ENCODE data around the gene MC2R. TPM values are rescaled to one million over a fixed set of nuclear protein-coding genes. Genes with fewer than 3 reads are reported as not detected.

MC2R gene
- total RNA-seq, 2 donors from 2014 or later: not detected

DNA sequence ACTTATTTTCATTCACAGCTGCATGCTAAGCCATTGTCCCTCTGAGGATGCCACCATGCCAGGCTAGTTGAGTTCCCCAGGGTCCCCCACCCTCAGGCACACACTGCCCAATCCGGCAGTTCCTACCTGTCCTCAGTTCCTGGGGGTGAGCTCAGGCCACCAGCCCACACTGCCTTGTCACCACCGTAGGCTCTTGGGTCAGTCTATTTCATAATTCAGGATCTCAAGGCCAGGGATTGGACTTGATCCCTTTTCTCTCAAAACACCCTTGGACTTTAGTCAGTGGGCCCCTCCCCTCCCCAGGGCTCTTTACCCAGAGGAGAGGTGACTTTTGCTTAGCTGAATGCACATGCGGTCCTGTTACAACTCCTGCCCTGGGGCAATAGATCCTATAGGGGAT, 18.7 kb upstream of the MC2R start:
- H3K4me3 ChIP-seq: no peak overlapping the region
- no peaks in the 10 kb centered on the region for H3K27me3 ChIP-seq (replicated peaks; ENCODE audit: insufficient read depth)
- H3K36me3 ChIP-seq: no peaks in the 10 kb centered on the region
- H3K27ac ChIP-seq: no peak overlapping the region
- H3K9me3 ChIP-seq: no peaks in the 10 kb centered on the region
- no peaks in the 10 kb centered on the region for H3K4me1 ChIP-seq (replicated peaks)
- DNase-seq (ENCODE audit: low spot score): no peak
- 77% methylated on average over 3 of the region's 3 CpGs for WGBS
- TF ChIP-seq POLR2AphosphoS5 (IDR thresholded peaks at IDR 0.05) (no peak), POLR2A (IDR thresholded peaks at IDR 0.05) (no peak)
- TF ChIP-seq, protein P1, sequence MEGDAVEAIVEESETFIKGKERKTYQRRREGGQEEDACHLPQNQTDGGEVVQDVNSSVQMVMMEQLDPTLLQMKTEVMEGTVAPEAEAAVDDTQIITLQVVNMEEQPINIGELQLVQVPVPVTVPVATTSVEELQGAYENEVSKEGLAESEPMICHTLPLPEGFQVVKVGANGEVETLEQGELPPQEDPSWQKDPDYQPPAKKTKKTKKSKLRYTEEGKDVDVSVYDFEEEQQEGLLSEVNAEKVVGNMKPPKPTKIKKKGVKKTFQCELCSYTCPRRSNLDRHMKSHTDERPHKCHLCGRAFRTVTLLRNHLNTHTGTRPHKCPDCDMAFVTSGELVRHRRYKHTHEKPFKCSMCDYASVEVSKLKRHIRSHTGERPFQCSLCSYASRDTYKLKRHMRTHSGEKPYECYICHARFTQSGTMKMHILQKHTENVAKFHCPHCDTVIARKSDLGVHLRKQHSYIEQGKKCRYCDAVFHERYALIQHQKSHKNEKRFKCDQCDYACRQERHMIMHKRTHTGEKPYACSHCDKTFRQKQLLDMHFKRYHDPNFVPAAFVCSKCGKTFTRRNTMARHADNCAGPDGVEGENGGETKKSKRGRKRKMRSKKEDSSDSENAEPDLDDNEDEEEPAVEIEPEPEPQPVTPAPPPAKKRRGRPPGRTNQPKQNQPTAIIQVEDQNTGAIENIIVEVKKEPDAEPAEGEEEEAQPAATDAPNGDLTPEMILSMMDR (IDR thresholded peaks at IDR 0.05): no peak
- intact Hi-C loops (cut with DNase I): loop anchor here (10.0 kb wide), 1 partner anchor 61 kb away; no protein-coding TSS in a partner anchor

DNA sequence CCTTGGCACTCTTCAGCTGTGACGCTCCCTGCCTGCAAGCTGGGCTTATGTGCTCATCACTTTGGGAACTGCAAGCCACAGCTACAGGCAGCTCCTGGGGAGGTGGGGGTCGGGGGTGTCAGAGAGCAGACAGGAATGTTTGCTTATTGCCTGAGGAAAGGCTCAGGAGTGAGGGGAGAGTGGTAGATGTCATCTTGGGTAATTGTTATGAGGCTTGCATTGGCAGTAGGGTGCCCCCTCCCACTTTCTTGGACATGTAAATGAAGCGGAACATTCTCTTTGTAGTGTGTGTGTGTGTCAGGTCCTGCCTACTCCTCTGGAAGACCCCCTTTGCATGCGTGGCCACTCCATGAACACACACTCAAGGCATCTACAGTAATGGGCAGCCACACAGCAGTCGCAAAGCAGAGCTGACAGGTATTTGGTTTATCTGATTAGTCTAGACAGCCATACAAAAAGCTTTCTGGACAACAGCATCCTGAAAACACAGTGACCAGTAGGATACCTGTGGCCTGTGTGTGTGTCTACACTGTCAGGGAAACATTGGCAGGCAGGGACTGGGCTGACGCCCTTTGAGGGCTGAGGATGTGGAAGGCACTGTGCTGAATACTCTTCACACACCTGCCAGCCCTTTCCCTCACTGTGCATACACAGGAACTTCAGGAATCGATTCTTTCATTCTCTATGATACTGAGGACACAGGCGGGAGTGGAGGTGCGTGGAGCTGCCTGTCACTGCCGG, 17.1 kb upstream of the MC2R start:
- Histone ChIP-seq H3K36me3 (no peaks in the 10 kb centered on the region), H3K9me3 (no peaks in the 10 kb centered on the region), H3K4me3 (no peak overlapping the region), H3K4me1 (replicated peaks) (no peaks in the 10 kb centered on the region), H3K27ac (no peak overlapping the region), H3K27me3 (replicated peaks; ENCODE audit: insufficient read depth) (no peaks in the 10 kb centered on the region)
- intact Hi-C loops (cut with DNase I): loop anchor here (10.0 kb wide), 1 partner anchor 62 kb away; no protein-coding TSS in a partner anchor
- TF ChIP-seq, protein P1 (IDR thresholded peaks at IDR 0.05): no peak
- no peak for DNase-seq (ENCODE audit: low spot score)
- WGBS: 65% methylated on average over 10 of the region's 10 CpGs

GRCh38 chr18:13930964-13931363, 15.6 kb upstream of the MC2R start:
- Histone ChIP-seq H3K4me3 (no peak overlapping the region), H3K4me1 (replicated peaks) (no peaks in the 10 kb centered on the region), H3K27me3 (replicated peaks; ENCODE audit: insufficient read depth) (no peaks in the 10 kb centered on the region), H3K27ac (no peak overlapping the region), H3K9me3 (no peaks in the 10 kb centered on the region), H3K36me3 (no peaks in the 10 kb centered on the region)
- TF ChIP-seq POLR2AphosphoS5 (IDR thresholded peaks at IDR 0.05) (no peak), POLR2A (IDR thresholded peaks at IDR 0.05) (no peak)
- TF ChIP-seq, protein P1 (IDR thresholded peaks at IDR 0.05): no peak
- 73% methylated on average over 2 of the region's 2 CpGs for WGBS
- no peak for DNase-seq (ENCODE audit: low spot score)
- intact Hi-C loops (cut with DNase I): loop anchor here (10.0 kb wide), 1 partner anchor 64 kb away; no protein-coding TSS in a partner anchor

DNA sequence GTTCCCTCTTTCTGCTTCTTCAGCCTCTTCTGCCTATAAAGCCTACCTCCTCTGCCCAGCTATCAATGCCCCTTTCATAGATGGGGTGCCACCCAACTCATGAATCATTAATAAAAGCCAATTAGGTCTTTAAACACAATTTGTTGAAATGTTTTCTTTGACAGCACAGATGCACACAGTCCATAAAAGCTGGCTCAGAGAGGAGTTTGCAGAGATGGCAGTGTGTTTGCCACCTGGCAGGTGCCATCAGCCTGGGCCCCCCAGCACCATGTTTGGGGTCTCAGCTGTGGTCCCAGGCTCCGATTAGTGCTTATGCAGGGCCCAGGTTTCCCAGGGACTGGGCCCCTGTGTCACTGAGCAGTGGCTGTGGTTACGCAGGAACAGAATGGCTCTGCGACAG, 7.9 kb upstream of the MC2R start:
- 84% methylated on average over 3 of the region's 3 CpGs for WGBS
- intact Hi-C loops (cut with DNase I): no loop called here
- no peak for DNase-seq (ENCODE audit: low spot score)
- Histone ChIP-seq H3K9me3 (no peaks in the 10 kb centered on the region), H3K27me3 (replicated peaks; ENCODE audit: insufficient read depth) (no peaks in the 10 kb centered on the region), H3K4me3 (no peak overlapping the region), H3K36me3 (no peaks in the 10 kb centered on the region), H3K27ac (no peak overlapping the region), H3K4me1 (replicated peaks) (no peaks in the 10 kb centered on the region)
- TF ChIP-seq POLR2AphosphoS5 (IDR thresholded peaks at IDR 0.05): no peak
- no peak for TF ChIP-seq POLR2A (IDR thresholded peaks at IDR 0.05)
- TF ChIP-seq, protein P1 (IDR thresholded peaks at IDR 0.05): no peak

DNA sequence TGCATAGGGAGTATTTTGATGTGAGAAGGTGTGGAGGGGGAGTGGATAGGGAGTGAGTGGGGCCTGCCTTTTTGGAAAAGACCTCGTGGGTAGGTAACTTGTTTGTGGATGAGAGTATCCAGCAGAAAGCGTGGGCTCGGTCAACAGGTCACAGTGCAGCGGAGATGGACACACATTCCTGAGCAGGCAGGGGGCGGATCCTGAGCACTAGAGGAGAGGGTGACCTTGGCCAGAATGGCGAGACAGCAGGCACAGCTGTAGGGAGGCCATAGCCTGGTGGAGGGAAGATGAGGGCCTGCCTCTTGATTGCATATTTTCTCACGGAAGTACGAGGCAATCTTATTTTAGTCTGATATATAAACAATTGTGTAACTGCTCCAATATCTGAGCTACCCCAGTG, 3.6 kb upstream of the MC2R start:
- Histone ChIP-seq H3K9me3 (no peaks in the 10 kb centered on the region), H3K27me3 (replicated peaks; ENCODE audit: insufficient read depth) (no peaks in the 10 kb centered on the region), H3K27ac (no peak overlapping the region), H3K4me1 (replicated peaks) (no peaks in the 10 kb centered on the region), H3K4me3 (no peak overlapping the region), H3K36me3 (no peaks in the 10 kb centered on the region)
- intact Hi-C loops (cut with DNase I): no loop called here
- no peak for TF ChIP-seq POLR2AphosphoS5 (IDR thresholded peaks at IDR 0.05)
- TF ChIP-seq POLR2A (IDR thresholded peaks at IDR 0.05): no peak
- WGBS: 89% methylated on average over 8 of the region's 8 CpGs
- DNase-seq (ENCODE audit: low spot score): no peak

Measured in prostate gland (tissue), 2 donors.